HG02870 (cell line): Measurements from ENCODE around the gene ENKD1.

Source experiments
- ATAC-seq: cut with Tn5 transposase; IDR thresholded peaks from one replicate; pipeline ENCODE4 v1.9.1; 2021; ENCODE audit warnings: mild to moderate bottlenecking, moderate library complexity; ENCODE audit not compliant: unreplicated experiment

ENKD1 gene

DNA sequence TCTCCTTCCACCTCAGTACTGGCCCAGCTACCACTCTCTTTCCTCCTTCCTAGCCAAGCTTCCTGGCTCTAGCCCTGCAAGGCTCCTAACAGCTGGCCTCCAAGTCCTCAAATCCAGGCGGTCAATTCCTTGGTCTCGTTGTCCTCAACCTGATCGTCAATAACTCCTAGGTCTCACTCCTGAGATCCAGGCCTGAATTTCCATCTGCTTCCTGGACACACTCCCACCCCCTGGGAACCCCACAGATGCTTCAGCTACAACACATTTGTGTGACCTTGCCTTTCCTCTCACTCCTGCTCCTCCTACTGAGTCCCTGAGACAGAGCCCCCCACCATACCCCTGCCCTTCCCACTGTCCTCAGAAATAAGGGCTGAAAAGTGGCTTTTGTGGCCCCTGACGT is 2.3 kb downstream of the ENKD1 start:
- ATAC-seq: no peak

DNA sequence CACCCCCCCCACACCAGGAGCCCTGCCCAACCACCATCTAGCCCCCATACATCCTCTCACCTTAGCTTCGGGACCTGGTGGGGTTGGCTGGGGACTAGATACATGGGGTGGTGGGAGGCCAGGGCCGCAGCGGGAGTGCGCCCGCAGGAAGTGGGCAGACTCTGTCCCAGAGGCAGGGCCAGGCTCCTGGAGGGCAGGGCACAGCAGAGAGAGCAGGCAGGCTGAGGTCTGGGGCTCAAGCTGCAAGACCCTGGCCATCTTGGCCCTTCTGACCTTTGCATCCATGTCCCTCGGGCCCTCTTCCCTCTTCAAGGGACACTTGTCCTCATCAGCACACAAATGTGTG is 2.7 kb downstream of the ENKD1 start:
- ATAC-seq: no peak

DNA sequence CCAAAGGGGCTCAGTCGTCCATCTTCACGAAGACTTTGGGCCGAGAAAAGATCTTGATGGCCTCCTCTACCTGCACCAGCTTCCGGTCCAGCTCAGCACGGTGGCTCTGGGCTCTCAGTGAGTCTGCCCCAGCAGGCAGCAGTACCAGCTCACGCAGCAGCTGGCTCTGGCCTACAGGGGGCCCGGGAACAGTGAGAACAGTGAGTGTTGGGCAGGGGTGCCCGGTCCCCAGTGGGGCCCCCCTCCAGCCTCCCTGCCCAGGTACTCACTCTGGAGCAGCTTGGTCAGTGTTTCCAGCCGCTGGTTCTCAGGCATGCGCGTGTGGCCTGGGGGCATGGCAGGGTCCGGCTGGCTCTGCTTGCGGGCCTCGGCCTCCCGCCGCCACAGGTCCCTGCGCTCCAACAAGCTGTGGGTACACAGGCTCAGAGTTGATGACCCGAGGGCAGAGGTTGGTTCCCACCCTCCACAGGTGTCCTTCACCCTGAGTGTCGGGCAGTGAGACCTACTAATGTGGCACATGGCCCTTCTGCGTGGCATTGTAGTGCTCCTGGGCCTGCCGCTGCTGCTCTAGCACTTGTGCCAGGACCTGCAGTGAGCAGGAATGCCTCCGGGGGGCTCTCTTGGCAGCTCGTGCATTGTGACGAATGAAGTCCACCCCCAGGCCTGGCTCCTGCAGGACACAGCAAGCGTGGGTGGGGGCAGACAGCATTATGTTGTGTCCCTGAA is 3.2 kb downstream of the ENKD1 start:
- no peak for ATAC-seq

DNA sequence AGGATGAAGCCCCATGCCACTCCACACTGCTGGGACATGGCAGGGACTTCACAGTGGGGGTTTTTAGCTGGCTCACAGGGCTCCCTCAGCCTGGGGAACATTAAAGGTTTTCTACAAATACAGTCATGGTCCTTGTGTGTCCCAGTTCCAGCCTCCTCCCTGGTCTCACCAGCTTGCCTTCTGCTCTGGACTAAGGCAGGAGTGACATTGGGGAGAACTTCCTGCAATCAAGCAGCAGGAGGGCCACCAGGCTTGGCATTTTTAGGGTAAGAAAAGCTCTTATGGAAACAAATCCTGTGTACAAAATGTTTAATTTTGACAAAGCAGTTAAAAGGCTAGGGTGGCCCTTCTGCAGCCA is 3.9 kb downstream of the ENKD1 start:
- ATAC-seq: no peak

GRCh38 chr16:67661886-67662652 is 4.5 kb downstream of the ENKD1 start:
- no peak for ATAC-seq

- no peak for ATAC-seq
Observed at GRCh38 chr16:67661101-67661761, 5.3 kb downstream of the ENKD1 start.

DNA sequence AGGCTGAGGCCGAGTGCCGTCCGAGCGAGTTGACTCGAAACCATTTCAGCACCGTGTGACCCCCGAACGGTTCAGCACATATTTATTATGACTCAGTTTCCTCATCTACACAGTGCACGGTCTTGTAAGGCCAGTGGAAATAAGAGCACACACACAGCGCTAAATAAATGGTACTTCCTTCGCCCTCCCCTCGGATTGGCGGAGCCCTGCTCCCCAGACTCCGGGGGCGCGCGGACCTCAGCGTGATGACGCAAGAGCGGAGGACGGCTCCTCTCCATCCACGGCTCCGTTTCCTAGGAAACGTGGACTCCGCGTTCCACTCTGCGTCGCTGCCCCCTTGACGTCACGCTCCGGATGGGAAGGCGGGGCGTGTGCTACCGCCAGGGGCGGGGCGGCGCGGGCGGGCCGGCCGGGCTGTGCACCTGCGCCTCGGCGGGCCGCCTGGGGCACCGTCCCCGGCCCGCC is 6.0 kb downstream of the ENKD1 start, which contains the start of gene PARD6A:
PARD6A (plus strand) TSS at position 397 of the 465 bp plus-strand sequence. CDS start 79 bp downstream, outside the sequence.
- peak; percentile 82 for ATAC-seq

GRCh38 chr16:67659675-67660563 is 6.6 kb downstream of the ENKD1 start, which contains the start of gene ACD:
TSS of gene ACD (minus strand) at chr16:67660260. CDS start at chr16:67660220, 40 bp downstream.
- ATAC-seq: peak; percentile 44

DNA sequence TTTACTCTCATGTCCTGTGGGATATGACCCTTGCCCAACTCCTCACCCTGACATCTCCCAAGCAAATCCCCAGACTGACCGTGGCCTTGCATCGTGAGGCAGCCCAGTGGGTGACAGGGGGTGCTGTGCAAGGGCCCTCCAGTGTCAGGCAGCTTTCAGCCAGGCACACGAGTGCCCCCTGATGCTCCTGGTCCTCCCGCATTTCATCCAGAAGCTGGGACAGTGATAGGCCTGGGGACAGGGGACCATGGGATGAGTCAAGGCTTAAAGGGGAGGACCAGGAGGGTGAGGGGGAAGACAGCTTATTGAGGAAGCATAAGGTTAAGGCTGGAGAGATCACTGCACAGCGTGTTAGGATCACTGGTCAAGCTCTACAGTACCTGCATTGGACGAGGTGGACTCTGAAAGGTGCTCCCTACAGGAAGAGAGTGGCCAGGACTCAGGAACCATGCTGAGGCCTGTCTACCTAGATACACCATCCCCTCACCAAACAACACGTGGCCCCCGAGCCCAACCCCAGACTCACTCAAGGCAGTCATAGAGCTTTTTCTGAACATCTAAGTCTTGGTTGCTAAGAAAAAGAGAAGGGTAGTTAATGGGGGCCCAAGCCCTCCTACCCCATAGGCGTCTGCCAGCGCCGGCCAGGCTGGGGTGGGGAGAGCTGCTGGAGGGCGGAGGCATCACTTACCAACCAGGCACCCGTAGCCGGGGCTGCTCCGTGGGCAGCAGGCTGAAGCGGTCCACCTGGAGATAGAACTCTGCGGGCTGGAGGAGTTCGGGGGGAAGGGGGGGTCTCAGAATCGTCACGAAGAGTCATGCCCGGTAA is 7.5 kb downstream of the ENKD1 start:
- no peak for ATAC-seq

- ATAC-seq: no peak
Observed at GRCh38 chr16:67657751-67658518, 8.6 kb downstream of the ENKD1 start.

DNA sequence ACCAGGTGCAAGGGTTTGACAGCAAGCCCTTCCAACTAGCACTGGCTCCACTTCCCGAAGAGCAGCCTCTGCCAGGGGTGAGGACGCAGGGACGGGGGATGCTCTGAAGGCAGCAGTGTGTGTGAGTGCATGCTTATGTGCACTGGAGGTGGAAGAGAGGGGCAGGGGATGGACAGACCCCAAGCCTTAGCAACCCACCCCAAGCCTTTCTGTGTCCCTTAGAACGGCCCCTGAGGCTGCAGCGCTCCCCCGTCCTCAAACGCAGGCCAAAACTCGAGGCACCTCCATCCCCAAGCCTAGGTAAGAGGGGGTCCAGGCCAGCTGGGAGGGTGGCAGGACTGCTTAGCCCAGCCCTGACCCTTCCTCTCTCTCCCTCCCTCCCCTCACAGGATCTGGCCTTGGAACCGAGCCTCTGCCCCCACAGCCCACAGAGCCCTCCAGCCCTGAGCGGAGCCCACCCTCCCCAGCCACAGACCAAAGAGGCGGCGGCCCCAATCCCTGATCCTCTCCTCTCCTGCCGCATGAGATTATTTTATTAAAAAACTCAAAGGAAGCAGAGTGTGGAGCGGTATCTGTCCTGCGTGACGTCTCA is 9.4 kb downstream of the ENKD1 start:
- ATAC-seq: no peak

DNA sequence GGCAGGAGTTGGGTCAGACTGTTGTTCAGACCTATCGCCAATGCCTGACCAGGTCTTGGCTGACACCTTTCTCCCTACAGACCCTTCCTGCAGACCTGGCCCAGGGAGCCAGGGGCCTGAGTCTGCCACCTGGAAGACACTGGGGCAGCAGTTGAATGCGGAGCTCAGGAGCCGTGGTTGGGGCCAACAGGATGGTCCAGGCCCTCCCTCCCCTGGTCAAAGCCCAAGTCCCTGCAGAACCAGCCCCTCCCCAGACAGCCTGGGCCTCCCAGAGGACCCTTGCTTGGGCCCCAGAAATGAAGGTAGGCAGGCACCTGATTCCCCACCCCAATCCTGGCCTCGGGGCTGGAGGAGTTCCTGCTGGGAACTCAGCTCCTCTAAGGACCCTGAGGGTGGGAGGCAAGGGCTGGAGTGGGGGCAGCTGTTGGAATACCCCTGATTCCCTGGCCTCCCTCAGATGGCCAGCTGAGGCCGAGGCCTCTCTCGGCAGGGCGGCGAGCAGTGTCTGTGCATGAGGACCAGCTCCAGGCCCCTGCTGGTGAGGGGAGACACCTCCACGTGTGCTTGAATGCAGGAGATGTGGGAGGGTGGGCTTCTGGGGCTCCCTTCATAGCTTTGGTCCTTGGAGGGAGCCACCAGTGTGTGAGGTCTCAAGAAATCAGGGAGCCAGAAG is 10.1 kb downstream of the ENKD1 start:
- ATAC-seq: no peak

GRCh38 chr16:67655363-67655762 is 11.2 kb downstream of the ENKD1 start:
- ATAC-seq: no peak

- no peak for ATAC-seq
Observed at GRCh38 chr16:67654403-67654911, 12.1 kb downstream of the ENKD1 start.

DNA sequence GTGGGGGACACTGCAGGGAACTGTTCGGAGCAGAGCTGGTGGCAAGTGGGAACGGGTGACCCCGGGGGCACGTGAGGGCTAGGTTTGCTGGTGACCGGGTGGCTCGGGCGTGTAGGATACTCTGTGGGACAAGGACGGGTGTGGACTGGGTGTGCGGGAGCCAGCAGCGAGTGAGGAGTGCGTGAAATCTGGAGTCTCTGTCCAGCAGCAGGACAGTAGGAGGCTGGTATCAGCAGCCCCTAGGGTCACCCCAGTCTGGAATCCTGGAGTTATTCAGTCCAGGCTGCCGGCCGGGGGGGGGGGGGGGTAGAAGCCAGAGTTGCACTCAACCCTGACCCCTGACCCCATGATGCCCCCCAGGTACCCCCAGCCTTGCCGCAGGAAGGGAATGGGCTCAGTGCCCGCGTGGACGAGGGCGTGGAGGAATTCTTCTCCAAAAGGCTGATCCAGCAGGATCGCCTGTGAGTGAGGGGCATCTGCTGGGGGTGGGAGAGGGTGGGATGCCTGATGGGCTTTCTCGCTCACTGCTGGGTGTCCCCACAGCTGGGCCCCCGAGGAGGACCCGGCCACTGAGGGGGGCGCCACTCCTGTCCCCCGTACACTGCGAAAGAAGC is 12.7 kb downstream of the ENKD1 start:
- ATAC-seq: no peak

GRCh38 chr16:67653128-67653788 is 13.3 kb downstream of the ENKD1 start:
- ATAC-seq: no peak

- ATAC-seq: no peak
Observed at GRCh38 chr16:67652578-67653127, 13.9 kb downstream of the ENKD1 start.
